Measurements from ENCODE around the gene FOXP2.

The FOXP2 gene

DNA sequence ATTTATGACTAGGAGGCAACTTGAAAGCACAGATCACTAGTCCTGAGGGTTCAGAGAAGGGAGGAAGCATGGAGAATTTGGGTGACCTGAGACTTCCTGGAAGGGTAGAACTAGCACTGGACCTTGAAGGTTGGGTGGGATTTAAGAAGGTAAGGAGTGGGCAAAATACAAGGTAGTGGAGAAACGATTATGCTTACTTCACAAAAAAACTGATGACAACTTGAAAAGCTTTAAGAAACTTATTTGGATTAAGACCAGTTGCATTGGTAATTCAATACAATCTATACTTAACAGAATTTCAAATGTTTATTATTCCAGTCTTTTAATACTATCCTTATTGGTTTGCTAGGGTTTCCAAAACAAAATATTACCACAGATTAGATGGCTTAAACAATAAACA, 308.7 kb downstream of the FOXP2 start:
- Histone ChIP-seq H3K9ac (ENCODE audit: low read length) (no peak overlapping the region), H2AFZ (ENCODE audit: low read depth, low read length) (no peak overlapping the region), H4K20me1 (ENCODE audit: insufficient read depth, low read length) (no peaks in the 10 kb centered on the region), H3K4me3 (ENCODE audit: low read length) (no peak overlapping the region), H3K36me3 (replicated peaks; ENCODE audit: low read depth, low read length) (no peaks in the 10 kb centered on the region), H3K4me2 (ENCODE audit: low read length) (no peak overlapping the region), H3K9me3 (ENCODE audit: insufficient read depth, low read length) (no peaks in the 10 kb centered on the region), H3K27ac (ENCODE audit: low read length) (no peak overlapping the region), H3K4me1 (ENCODE audit: low read length) (peaks cover 33% of the 10 kb centered on the region), H3K79me2 (ENCODE audit: low read length) (no peaks in the 10 kb centered on the region), H3K27me3 (ENCODE audit: low read depth, low read length) (no peaks in the 10 kb centered on the region)
- no peak for TF ChIP-seq EZH2phosphoT487 (IDR thresholded peaks at IDR 0.05; ENCODE audit: low read depth)

DNA sequence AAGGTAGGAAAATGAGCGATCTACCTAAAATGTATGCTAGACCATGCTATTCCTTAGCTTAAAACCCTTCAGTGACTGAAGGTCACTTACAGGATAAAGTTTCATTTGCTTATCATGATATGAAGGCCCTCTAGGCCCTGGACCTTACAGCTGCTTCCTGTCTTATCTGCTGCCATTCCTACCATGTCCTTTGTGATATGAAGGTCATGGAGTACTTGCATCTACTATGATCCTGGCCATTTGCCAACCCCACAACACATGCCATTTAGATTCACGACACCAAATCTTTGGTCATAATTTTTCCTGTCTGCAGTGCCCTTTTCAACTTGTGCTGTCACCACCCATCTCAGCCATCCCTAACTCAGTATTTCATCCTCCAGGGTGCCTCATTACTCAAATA, 325.5 kb downstream of the FOXP2 start:
- Histone ChIP-seq H3K9me3 (ENCODE audit: insufficient read depth, low read length) (no peaks in the 10 kb centered on the region), H3K79me2 (ENCODE audit: low read length) (no peaks in the 10 kb centered on the region), H3K4me3 (ENCODE audit: low read length) (no peak overlapping the region), H3K9ac (ENCODE audit: low read length) (no peak overlapping the region), H4K20me1 (ENCODE audit: insufficient read depth, low read length) (no peaks in the 10 kb centered on the region), H3K27ac (ENCODE audit: low read length) (no peak overlapping the region), H3K27me3 (ENCODE audit: low read depth, low read length) (no peaks in the 10 kb centered on the region), H3K36me3 (replicated peaks; ENCODE audit: low read depth, low read length) (no peaks in the 10 kb centered on the region), H3K4me1 (ENCODE audit: low read length) (peaks cover 7% of the 10 kb centered on the region), H3K4me2 (ENCODE audit: low read length) (no peak overlapping the region), H2AFZ (ENCODE audit: low read depth, low read length) (no peak overlapping the region)
- TF ChIP-seq EZH2phosphoT487 (IDR thresholded peaks at IDR 0.05; ENCODE audit: low read depth), result no peak
- TF ChIP-seq, protein P1, sequence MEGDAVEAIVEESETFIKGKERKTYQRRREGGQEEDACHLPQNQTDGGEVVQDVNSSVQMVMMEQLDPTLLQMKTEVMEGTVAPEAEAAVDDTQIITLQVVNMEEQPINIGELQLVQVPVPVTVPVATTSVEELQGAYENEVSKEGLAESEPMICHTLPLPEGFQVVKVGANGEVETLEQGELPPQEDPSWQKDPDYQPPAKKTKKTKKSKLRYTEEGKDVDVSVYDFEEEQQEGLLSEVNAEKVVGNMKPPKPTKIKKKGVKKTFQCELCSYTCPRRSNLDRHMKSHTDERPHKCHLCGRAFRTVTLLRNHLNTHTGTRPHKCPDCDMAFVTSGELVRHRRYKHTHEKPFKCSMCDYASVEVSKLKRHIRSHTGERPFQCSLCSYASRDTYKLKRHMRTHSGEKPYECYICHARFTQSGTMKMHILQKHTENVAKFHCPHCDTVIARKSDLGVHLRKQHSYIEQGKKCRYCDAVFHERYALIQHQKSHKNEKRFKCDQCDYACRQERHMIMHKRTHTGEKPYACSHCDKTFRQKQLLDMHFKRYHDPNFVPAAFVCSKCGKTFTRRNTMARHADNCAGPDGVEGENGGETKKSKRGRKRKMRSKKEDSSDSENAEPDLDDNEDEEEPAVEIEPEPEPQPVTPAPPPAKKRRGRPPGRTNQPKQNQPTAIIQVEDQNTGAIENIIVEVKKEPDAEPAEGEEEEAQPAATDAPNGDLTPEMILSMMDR (IDR thresholded peaks at IDR 0.05; ENCODE audit: low read depth, low read length), result no peak

DNA sequence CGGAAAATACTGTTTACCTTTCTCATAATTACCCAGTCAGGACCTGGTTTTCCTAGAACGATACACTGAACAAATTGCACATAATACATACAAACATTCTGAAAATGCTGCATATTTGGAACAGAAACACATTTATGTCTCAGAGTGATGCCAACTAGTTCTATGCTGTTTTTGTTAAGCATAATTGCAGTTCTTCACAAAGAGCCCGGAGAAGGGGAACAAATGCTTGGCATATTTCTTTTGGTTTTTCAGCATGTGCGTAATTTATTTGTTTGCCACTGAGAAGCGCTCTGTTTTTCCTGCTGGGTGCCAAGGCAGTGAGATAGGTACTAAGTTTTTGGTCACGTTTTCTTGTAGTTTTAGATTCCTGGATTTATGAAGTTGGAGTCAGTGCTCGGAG, 326.3 kb downstream of the FOXP2 start:
- Histone ChIP-seq H2AFZ (ENCODE audit: low read depth, low read length) (no peak overlapping the region), H3K79me2 (ENCODE audit: low read length) (no peaks in the 10 kb centered on the region), H4K20me1 (ENCODE audit: insufficient read depth, low read length) (no peaks in the 10 kb centered on the region), H3K27ac (ENCODE audit: low read length) (no peak overlapping the region), H3K4me1 (ENCODE audit: low read length) (peaks cover 7% of the 10 kb centered on the region), H3K27me3 (ENCODE audit: low read depth, low read length) (no peaks in the 10 kb centered on the region), H3K4me2 (ENCODE audit: low read length) (no peak overlapping the region), H3K4me3 (ENCODE audit: low read length) (no peak overlapping the region), H3K9me3 (ENCODE audit: insufficient read depth, low read length) (no peaks in the 10 kb centered on the region), H3K36me3 (replicated peaks; ENCODE audit: low read depth, low read length) (no peaks in the 10 kb centered on the region), H3K9ac (ENCODE audit: low read length) (no peak overlapping the region)
- TF ChIP-seq EZH2phosphoT487 (IDR thresholded peaks at IDR 0.05; ENCODE audit: low read depth), result no peak
- TF ChIP-seq, protein P1 (IDR thresholded peaks at IDR 0.05; ENCODE audit: low read depth, low read length), result no peak

DNA sequence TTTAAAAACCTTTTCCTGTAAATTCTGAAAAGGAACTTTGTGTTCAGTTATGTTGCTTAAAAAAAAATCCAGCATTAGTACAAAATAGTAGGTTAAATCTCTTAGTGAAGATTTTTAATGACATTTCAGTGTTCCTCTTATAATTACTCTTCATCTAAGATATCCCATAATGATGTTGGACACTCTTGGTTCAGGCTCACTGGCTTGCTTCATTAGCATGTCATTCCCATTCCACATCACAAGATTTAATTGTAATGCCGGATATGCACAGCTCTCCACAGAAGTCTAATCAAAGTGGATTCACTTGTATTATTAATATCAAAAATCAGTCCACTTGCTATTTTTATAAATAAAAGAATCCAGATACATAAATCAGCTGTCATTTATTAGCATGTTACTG, 327.3 kb downstream of the FOXP2 start:
- TF ChIP-seq, protein P1 (IDR thresholded peaks at IDR 0.05; ENCODE audit: low read depth, low read length), result no peak
- H3K4me3 ChIP-seq (ENCODE audit: low read length), result no peak overlapping the region
- no peaks in the 10 kb centered on the region for H4K20me1 ChIP-seq (ENCODE audit: insufficient read depth, low read length)
- no peak overlapping the region for H3K27ac ChIP-seq (ENCODE audit: low read length)
- no peaks in the 10 kb centered on the region for H3K79me2 ChIP-seq (ENCODE audit: low read length)
- H3K36me3 ChIP-seq (replicated peaks; ENCODE audit: low read depth, low read length), result no peaks in the 10 kb centered on the region
- H3K27me3 ChIP-seq (ENCODE audit: low read depth, low read length), result no peaks in the 10 kb centered on the region
- H3K9ac ChIP-seq (ENCODE audit: low read length), result no peak overlapping the region
- no peak overlapping the region for H2AFZ ChIP-seq (ENCODE audit: low read depth, low read length)
- H3K9me3 ChIP-seq (ENCODE audit: insufficient read depth, low read length), result no peaks in the 10 kb centered on the region
- H3K4me1 ChIP-seq (ENCODE audit: low read length), result peaks cover 7% of the 10 kb centered on the region
- no peak overlapping the region for H3K4me2 ChIP-seq (ENCODE audit: low read length)
